GM21447 (cell line): ENCODE data around the gene VPS13D.
"Not testable (repeated sequence)": the region's sequence is repeated elsewhere in the genome, so short reads cannot be mapped to it uniquely, and the experiment has no call there.

ENCODE experiments used
- ATAC-seq: cut with Tn5 transposase; IDR thresholded peaks from one replicate; pipeline ENCODE4 v1.9.1; 2021; ENCODE audit not compliant: unreplicated experiment

The VPS13D gene

DNA sequence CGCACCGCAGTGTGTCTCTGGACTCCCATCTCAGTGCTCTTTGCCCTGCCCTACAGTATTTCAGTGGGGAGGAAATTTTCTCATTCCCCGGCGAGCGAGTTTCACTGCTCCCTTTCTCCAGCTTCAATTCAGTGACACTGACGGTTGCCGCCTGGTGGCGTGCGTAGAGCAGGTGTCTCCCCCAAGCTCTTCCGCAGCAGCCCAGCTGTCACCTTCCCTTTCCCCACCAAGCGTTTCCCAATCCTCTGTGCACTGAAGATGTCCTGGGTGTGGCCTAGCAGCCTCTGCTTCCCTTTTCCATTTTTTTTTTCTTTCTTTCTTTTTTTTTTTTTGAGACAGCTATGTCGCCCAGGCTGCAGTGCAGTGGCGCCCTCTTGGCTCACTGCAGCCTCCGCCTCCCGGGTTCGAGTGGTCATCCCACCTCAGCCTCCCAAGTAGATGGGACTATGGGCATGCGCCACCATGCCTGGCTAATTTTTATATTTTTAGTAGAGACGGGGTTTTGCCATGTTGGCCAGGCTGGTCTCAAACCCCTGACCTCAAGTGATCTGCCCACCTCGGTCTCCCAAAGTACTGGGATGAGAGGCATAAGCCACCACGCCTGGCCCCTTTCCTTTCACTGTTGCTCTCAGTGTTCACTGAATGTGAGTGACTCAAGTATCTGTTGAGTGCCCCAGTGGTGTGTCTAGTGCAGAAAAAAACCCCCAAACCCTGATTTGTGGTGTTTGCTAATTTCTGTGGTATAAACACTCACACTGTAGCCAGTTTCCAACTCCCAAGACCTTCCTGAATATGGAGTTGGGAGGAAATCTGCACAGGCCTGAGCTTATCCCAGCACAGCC lies 33.0 kb upstream of the VPS13D start:
- no peak for ATAC-seq

DNA sequence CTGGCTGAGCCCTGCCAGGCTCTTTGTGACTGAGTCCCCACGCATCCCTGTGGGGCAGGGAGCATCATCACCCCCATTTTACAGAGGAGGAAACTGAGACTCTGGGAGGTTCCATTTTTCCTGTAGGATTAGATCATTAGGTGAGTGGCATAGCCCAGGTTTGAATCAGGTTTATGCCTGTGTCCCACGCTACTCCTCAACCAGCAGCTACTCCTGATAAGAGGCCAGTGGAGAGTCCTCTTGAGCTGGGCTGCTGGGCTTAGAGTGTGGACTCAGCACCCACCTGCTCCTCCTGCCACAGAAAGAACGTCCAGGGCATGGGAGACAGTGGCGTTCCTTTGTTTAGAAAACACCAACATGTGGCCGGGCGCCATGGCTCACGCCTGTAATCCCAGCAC lies 32.3 kb upstream of the VPS13D start:
- ATAC-seq: no peak

DNA sequence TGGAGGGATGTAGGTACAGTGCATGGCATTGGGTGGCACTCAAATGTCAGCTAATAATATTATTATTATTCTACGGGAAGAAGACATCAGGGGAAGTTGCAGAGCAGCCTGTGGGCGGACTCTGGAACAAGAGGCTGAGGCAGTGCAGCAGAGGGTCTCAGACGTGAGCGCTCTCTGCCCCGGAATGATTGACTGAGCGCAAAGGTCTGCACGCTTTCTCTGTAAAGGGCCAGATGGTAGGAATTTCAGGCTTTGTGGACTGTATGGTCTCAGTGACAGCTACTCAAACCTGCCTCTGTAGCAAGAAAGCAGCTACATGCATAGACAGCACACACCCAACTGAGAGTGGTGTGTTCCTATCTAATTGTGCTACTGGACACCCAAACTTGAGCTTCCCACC lies 29.6 kb upstream of the VPS13D start:
- ATAC-seq: no peak

DNA sequence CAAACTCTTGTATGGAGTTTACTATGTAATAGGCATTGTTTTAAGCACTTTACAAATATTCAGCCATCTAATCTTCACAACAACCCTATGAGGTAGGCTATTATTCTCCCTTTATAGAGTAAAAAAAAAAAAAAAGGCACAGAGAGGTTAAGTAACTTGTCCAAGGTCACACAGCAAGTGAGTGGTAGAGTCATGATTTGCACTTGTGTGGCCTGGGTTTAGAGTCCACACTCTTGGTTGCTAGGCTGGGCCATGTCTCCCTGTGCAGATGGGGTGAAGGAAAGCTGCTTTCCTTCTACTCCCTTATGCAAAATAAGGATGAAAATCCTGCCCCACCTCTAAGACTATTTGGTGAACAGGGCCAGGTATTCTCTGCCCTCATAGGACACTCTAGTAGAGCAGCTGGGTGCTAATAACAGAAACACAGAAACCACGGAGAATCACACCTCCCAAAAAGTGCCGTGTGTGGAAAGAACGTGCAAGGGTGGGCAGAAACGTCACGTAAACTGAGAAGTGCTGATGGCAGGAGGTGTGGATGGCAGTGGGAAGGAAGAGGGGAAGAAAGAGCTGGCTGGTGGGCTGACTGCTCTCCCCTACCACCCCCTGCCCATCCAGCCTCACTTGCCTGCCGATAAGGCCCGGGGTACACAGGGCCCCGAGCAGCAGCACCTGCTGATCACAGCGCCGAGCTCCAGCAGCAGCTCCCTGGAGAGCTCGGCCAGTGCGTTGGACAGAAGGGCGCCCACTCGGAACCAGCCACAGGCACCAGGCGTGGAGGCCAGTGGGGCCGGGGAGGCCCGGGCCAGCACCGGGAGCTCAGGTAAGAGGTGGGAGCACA lies 28.3 kb upstream of the VPS13D start:
- ATAC-seq: no peak

DNA sequence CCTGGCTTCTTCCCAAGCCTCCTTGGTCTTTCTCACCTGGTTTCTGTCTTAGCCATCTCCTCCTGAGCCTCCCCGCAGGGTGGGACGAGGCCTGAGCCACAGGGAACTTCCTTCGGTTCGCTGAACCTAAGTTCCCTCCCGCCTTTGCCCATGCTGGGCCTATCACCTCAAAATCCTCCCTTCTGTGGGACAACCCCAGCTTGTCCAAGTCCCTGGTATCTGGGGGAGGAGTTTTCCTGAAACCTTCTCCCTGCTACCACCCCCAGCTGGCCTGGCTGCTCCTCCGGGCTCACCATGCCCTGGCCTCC lies 27.7 kb upstream of the VPS13D start:
- ATAC-seq: no peak

DNA sequence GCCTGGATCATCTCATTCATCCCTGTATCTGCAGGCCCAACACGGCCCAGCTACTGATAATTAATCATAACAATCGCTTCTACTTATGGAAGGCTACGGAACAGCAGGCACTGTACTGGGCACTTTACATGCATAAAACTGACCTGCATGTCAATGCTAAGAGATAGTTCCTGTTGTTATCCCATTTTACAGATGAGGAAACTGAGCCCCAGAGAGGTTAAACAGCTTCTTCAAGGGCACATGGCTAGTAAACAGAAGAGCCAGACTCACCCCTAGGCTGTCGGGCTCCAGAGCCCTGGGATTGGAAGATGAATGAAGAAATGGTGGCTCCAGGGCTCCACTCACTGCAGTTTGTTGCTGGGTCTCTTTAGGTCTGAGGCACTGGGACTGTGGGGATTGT lies 27.3 kb upstream of the VPS13D start:
- ATAC-seq: no peak

DNA sequence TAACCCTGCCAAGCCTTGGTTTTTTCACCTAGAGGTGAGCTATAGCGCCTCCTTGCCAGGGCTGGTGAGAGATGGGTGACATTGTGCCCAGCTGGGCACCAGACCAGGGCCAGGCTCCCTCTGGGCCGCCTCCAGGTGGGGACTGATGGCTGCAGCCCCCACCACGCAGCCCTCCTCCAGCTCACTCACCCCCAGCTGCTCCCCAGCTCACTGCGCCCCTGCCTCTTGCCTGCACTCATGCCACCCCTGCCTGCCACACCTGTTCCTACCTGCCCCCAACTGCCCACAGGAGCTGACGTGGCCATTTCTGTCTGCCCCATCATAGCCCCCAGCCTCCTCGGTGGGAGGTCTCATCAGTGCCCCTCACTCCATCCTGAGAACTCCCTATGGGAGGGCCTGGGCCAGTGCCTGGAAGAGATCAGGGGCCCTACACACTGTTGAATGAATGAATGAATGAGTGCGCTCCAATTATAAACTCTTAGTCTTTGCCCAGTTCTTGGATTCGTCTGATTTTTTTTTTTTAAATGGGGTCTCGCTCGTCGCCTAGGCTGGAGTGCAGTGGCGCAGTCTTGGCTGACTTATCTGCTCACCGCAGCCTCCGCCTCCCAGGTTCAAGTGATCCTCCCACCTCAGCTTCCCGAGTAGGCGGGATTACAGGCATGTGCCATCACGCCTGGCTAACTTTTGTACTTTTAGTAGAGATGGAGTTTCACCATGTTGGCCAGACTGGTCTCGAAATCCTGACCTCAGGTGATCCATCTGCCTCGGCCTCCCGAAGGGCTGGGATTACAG lies 26.4 kb upstream of the VPS13D start:
- ATAC-seq: no peak

DNA sequence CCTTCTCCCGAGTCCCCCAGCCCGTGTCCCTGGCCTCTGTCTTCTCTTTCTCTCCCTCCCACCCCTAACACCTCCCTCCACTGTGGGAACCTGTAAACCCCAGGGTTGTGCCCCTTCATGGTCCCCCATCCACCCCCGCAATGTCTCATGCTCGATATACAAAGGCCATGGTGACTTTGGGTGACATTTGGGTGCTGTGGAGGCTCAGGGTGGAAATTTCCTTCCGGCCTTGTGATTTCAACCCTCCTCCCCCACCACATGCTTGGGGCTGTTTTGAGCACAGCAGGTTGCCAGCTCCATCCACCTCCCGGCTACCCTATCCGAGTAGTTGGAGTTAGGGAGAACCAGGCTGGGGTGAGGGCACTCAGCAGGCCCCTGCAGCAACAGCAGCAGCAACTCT lies 25.7 kb upstream of the VPS13D start:
- no peak for ATAC-seq

DNA sequence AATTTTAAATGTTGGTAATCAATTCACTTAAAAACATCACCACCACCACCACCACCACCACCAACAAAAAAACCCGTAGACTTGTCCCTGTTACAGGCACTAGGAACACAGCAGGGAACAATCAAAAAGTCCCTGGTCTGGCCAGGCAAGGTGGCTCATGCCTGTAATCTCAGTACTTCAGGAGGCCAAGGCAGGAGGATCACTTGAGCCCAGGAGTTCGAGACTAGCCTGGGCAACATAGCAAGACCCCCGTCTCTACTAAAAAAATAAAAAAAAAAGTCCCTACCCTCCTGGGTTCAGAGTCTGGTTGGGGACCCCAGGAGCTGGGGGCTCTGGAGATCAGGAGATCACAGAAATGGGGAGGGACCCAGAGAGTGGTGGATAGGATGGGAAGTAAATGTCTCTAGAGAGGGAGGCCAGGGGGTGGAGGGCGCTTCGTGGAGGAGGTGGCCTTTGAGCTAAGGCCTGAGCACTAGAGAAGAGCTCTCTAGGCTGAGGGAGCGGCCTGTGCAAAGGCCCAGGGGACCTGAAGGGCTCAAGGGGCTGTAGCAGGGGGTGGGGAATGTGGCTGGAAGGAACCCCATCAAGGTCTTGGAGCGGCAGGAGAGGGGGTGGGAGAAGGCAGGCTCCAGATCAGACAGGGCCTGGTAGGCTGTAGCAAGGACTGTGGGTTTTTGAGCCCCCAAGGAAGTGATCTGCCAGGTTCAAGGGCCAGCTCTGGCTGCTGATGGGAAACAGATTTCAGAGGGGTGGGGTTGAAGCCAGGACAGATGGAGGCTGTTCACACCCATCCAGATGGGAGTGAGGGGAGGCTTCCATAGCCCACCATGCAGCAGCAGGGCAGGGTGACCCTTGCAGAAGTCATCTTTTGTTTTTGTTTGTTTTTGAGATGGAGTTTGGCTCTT lies 24.8 kb upstream of the VPS13D start:
- ATAC-seq: no peak

DNA sequence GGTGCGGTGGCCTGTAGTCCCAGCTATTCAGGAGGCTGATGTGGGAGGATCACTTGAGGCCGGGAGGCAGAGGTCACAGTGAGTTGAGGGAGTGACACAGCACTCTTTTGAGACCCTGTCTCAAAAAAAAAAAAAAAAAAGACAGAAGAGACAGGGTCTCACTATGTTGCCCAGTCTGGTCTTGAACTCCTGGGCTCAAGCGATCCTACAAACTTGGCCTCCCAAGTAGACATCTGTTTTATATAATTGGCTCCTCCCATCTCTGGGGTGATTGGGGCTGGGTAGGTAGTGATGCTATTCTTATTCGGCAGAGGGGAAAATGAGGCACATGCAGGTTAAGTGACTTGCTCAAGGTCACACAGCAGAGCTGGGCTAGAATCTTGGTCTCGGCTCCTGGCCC lies 23.6 kb upstream of the VPS13D start:
- no peak for ATAC-seq

DNA sequence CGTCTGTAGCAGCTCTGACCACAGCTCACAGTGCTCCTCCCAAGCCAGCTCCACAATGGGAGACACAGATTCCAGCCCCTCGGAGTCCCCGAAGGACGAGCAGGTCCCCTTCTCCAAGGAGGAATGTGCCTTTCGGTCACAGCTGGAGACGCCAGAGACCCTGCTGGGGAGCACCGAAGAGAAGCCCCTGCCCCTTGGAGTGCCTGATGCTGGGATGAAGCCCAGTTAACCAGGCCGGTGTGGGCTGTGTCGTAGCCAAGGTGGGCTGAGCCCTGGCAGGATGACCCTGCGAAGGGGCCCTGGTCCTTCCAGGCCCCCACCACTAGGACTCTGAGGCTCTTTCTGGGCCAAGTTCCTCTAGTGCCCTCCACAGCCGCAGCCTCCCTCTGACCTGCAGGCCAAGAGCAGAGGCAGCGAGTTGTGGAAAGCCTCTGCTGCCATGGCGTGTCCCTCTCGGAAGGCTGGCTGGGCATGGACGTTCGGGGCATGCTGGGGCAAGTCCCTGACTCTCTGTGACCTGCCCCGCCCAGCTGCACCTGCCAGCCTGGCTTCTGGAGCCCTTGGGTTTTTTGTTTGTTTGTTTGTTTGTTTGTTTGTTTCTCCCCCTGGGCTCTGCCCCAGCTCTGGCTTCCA lies 22.9 kb upstream of the VPS13D start:
- ATAC-seq: no peak

DNA sequence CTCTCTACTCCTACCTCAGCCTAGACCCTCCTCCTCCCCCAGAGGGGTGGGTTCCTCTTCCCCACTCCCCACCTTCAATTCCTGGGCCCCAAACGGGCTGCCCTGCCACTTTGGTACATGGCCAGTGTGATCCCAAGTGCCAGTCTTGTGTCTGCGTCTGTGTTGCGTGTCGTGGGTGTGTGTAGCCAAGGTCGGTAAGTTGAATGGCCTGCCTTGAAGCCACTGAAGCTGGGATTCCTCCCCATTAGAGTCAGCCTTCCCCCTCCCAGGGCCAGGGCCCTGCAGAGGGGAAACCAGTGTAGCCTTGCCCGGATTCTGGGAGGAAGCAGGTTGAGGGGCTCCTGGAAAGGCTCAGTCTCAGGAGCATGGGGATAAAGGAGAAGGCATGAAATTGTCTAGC lies 21.6 kb upstream of the VPS13D start:
- ATAC-seq: no peak

DNA sequence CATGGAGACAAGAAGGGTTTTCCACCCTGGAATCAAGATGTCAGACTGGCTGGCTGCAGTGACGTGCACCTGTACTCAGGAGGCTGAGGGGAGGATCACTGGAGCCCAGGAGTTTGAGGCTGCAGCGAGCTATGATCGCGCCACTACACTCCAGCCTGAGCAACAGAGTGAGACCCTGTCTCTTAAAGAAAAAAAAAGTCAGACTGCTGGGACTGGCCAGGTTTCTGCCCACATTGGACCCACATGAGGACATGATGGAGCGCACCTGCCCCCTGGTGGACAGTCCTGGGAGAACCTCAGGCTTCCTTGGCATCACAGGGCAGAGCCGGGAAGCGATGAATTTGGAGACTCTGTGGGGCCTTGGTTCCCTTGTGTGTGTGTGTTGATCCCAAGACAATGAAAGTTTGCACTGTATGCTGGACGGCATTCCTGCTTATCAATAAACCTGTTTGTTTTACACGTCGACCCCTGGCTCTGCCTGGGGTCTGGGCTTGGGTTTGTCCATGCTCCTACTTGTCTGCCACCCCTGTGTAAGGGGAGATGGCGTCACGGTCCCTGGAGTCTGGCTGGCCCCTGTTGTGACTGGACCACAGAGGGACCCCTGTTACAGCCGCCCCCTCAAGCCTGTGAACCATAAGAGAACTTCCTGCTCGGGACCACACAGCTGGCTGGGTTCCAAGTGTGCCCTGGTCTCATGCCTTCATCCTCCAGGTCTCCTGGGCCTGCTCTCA lies 20.9 kb upstream of the VPS13D start:
- peak; percentile 40 for ATAC-seq

DNA sequence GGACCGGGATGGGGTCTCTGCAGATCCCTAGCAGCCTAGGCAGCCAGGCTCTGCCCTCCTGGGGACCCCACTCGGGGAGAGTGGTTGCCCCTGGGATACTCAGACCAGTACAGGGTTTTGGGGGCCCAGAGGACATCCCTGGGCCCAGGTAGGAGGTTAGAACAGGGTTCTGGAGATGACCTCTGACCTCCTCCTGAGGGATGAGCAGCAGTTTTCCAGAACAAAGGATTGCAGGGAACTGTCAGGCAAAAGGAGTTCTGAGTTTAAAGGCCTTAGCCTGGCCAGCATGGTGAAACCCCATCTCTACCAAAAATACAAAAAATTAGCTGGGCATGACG lies 20.4 kb upstream of the VPS13D start:
- no peak for ATAC-seq

DNA sequence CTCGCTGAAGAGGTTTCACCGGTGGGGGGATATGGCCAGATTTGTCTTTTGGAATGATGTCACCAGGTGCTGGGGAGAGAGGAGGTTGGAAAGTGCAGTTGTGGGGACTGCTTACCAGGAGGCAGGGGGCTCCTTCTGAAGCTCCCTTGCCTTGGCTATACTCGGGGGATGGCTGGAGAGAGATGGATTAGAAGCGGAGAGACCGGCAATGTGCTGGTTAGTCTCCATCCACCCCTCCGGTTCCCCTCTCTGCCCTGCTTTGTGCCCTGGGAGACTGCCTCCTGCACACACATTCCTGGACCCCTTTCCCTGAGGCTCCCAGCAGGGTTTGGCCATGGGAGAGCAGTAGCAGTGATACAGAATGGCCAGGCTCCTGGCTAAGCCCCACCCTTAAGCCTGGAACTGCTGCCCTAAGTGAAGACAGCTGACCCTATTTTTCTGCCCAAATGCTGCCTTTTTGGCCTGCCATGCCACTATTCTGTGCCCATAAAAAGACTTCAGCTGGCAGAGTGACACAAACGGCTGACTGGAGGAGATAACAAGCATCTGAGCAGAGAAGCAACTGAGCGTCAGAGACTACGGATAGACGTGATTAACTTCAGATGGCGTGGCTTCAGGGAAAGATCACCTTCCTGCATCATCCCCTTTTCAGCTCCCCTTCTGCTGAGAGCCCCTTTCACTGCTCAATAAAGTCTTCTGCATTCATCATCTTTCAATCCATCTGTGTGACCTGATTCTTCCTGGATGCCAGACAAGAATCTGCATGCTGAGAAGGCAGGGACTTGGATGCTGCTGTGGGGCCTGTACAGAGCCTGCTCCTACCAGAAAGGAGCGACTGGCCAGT lies 14.5 kb upstream of the VPS13D start:
- ATAC-seq: no peak

DNA sequence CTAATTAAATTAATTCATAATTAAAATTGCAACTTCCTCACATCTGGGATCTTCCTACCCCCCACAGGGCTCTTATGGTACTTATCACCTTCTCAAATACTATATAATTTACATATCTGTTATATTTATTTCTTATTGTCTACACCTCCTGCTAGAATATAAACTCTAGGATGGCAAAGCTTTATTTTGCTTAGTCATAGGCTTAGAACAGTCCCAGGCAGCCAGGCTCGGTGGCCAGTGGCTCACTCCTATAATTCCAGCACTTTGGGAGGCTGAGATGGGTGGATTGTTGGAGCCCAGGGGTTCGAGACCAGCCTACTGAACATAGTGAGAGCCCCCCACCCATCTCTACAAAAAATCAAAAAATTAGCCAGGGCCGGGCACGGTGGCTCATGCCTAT lies 10.0 kb upstream of the VPS13D start:
- no peak for ATAC-seq

DNA sequence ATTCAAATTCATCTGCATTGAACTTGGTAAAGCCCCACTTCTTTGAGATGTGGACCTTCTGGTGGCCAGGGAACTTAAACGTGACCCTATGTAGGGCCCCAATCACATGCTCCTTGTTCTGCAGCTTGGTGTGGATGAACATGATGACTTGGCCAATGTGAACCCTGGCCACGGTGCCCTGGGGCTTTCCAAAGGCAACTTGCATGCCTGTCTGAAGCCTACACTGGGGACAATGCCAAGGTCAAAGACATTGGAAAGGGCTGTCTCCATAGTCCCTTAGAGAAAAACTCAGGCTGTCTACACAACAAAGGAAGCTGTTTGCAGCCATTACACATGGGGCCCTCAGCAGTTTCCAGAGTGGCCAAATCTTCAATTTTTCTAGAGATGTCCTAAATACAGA lies 8.9 kb upstream of the VPS13D start:
- no peak for ATAC-seq

DNA sequence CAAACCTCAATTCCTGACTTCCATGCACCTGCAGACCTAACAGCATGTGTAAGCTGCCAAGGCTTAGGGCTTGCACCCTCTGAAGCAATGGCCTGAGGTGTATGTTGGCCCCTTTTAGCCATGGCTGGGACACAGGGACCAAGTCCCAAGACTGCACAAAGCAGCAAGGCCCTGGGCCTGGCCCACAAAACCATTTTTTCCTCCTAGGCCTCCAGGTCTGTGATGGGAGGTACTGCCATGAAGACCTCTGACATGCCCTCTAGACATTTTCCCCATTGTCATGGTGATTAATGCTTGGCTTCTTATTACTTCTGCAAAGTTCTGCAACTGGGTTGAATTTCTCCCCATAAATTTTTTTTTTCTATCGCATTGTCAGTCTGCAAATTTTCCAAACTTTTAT lies 7.1 kb upstream of the VPS13D start:
- not testable (repeated sequence) for ATAC-seq

DNA sequence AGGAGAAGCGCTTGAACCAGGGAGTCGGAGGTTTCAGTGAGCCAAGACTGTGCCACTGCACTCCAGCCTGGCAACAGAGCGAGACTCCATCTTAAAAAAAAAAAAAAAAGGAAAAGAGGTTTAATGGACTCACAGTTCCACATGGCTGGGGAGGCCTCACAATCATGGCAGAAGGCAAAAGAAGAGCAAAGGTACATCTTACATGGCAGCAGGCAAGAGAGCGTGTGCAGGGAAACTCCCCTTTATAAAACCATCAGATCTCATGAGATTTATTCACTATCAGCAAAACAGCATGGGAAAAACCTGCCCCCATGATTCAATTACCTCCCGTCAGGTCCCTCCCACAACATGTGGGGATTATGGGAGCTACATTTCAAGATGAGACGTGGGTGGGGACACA lies 5.7 kb upstream of the VPS13D start:
- ATAC-seq: not testable (repeated sequence)
